SKM-1 (cell line): Measurements from ENCODE around the gene SET.
"Not testable (repeated sequence)": the region's sequence is repeated elsewhere in the genome, so short reads cannot be mapped to it uniquely, and the experiment has no call there.

ENCODE experiments used
- DNase-seq: peaks from one replicate; lab custom pipeline; 2025; ENCODE audit not compliant: unreplicated experiment; lab: John Stamatoyannopoulos, UW

Gene SET

GRCh38 chr9:128685636-128686489 lies 3.2 kb upstream of the SET start:
- DNase-seq: no peak

- DNase-seq: no peak
These were observed 1.6 kb upstream of the SET start for GRCh38 chr9:128687453-128687852.

- no peak for DNase-seq
These were observed 312 bp downstream of the SET start for GRCh38 chr9:128689293-128689774.

GRCh38 chr9:128689820-128690683 lies 1.0 kb downstream of the SET start:
- no peak for DNase-seq

- no peak for DNase-seq
These were observed 1.6 kb downstream of the SET start for GRCh38 chr9:128690684-128691034.

- not testable (repeated sequence) for DNase-seq
These were observed 4.7 kb downstream of the SET start for GRCh38 chr9:128693738-128694137.

- no peak for DNase-seq
These were observed 5.3 kb downstream of the SET start for GRCh38 chr9:128694344-128694743.

- DNase-seq: no peak
These were observed 8.1 kb downstream of the SET start for GRCh38 chr9:128696923-128697707.

- DNase-seq: not testable (repeated sequence)
These were observed 10.2 kb downstream of the SET start for GRCh38 chr9:128699096-128699795.

- DNase-seq: no peak
These were observed 12.3 kb downstream of the SET start for GRCh38 chr9:128701227-128701854.

GRCh38 chr9:128702445-128702948 lies 13.5 kb downstream of the SET start, which contains the start of gene PKN3:
Gene PKN3 (plus strand): TSS chr9:128702503. CDS start chr9:128702916, 413 bp downstream.
- DNase-seq: peak; percentile 56

- DNase-seq: no peak
These were observed 14.1 kb downstream of the SET start for GRCh38 chr9:128702949-128703615.

GRCh38 chr9:128703616-128704355 lies 14.8 kb downstream of the SET start:
- DNase-seq: no peak

GRCh38 chr9:128704356-128704670 lies 15.3 kb downstream of the SET start:
- DNase-seq: no peak

GRCh38 chr9:128705051-128705965 lies 16.3 kb downstream of the SET start:
- no peak for DNase-seq

GRCh38 chr9:128706045-128706444 lies 17.0 kb downstream of the SET start:
- no peak for DNase-seq

GRCh38 chr9:128706671-128707381 lies 17.8 kb downstream of the SET start:
- no peak for DNase-seq
